K562 (cell line): Measurements from ENCODE around the gene SAMD8. TPM values are rescaled to one million over a fixed set of nuclear protein-coding genes. Genes with fewer than 3 reads are reported as not detected.
A peak's percentile ranks its signal among the peaks of the same experiment; 100 is the strongest.

ENCODE experiments used
- CHD4 ChIP-seq: fragments of 200-600 bp; sonication (generic); IDR thresholded peaks from 3 replicates; pipeline ENCODE4 v1.6.1; 2012; ENCODE audit warnings: low read depth, mild to moderate bottlenecking, mixed read lengths, low read length, inconsistent platforms; ENCODE audit not compliant: insufficient read depth, insufficient replicate concordance, poor library complexity, severe bottlenecking
- DIDO1 ChIP-seq: fragments of 450-650 bp; IDR thresholded peaks from 2 replicates; pipeline ENCODE4 v1.6.1; 2016; ENCODE audit warnings: low read depth, missing biosample characterization, missing genetic modification characterization
- ELF1 ChIP-seq: fragments of 200-800 bp; sonication (Bioruptor generic); IDR thresholded peaks from 2 replicates; pipeline ENCODE4 v1.6.1; 2016; ENCODE audit warnings: missing genetic modification characterization, missing compliant biosample characterization
- GTF3C2 ChIP-seq: IDR thresholded peaks from 3 replicates; pipeline ENCODE4 v1.6.1; 2011; ENCODE audit warnings: borderline replicate concordance, mild to moderate bottlenecking, moderate library complexity; ENCODE audit not compliant: insufficient read length; ENCODE audit errors: extremely low read depth
- HDAC1 ChIP-seq, 2 experiments: fragments of 450-650 bp; IDR thresholded peaks; 2 replicates each; pipeline ENCODE4 v1.6.1; 2016 to 2017; ENCODE audit warnings: inconsistent platforms in 1 of 2, mild to moderate bottlenecking in 1 of 2, moderate library complexity in 1 of 2
- MAFK ChIP-seq: IDR thresholded peaks from 2 replicates; pipeline ENCODE4 v1.6.1; 2011; ENCODE audit warnings: low read length, improper control_type of control experiment
- NFYB ChIP-seq: IDR thresholded peaks from 2 replicates; pipeline ENCODE4 v1.6.1; 2011; ENCODE audit warnings: mild to moderate bottlenecking, moderate library complexity; ENCODE audit not compliant: insufficient read length; ENCODE audit errors: extremely low read depth
- NR2C1 ChIP-seq, 2 experiments: fragments of 450-650 bp; IDR thresholded peaks; 2 replicates each; pipeline ENCODE4 v1.6.1; 2017; ENCODE audit warnings: mild to moderate bottlenecking in 2 of 2, antibody characterized with exemption in 1 of 2, inconsistent platforms in 1 of 2, missing compliant biosample characterization in 1 of 2, missing genetic modification characterization in 1 of 2
- PKNOX1 ChIP-seq: fragments of 450-650 bp; IDR thresholded peaks from 2 replicates; pipeline ENCODE4 v1.6.1; 2016
- STAG1 ChIP-seq: sonication (generic); formaldehyde crosslinking; IDR thresholded peaks from 2 replicates; pipeline ENCODE4 v1.5.0; 2020; ENCODE audit warnings: missing genetic modification reagents, borderline replicate concordance
- ZNF444 ChIP-seq: fragments of 250-450 bp; sonication (Bioruptor Pico); IDR thresholded peaks from 2 replicates; pipeline ENCODE4 v1.4.0; 2020; ENCODE audit warnings: mild to moderate bottlenecking, moderate library complexity
- ZNF79 ChIP-seq: fragments of 250-450 bp; sonication (Bioruptor Pico); IDR thresholded peaks from 2 replicates; pipeline ENCODE4 v1.4.0; 2020; ENCODE audit warnings: low read depth, mild to moderate bottlenecking, moderate library complexity
- polyA plus RNA-seq, 8 experiments: library from polyadenylated mRNA; depleted of rRNA in 4 of 8; stranded (reverse) in 5 of 8; unstranded in 3 of 8; fragments of >200 nt; fragmentation: Nextera tagmentation in 2 of 8; fragmentation: Illumina TruSeq in 1 of 8; extraction: Ambion mirVana in 2 of 8; extraction: Trizol in 1 of 8; gene quantifications; 2 replicates each; pipeline versions ENCODE4 v1.2.1 to v1.2.3, GENCODE V29; 2011 to 2014; ENCODE audit warnings: inconsistent platforms in 1 of 8, missing spikeins in 1 of 8
- total RNA-seq, 7 experiments: library from RNA; depleted of rRNA in 6 of 7; stranded (reverse); fragments of >200 nt in 6 of 7; fragmentation: Illumina TruSeq in 2 of 7; extraction: Trizol in 2 of 7; gene quantifications; 2 replicates each; pipeline versions ENCODE4 v1.2.1 to v1.2.3, GENCODE V29; 2011 to 2021; ENCODE audit warnings: low replicate concordance in 1 of 7
- TF ChIP-seq, protein P1 (sequence below): fragments of 450-650 bp; formaldehyde crosslinking; IDR thresholded peaks from 2 replicates; pipeline ENCODE4 v1.4.0; 2022; ENCODE audit warnings: missing genetic modification characterization
- TF ChIP-seq, protein P2 (sequence below): fragments of 250-450 bp; sonication (Bioruptor Pico); IDR thresholded peaks from 2 replicates; pipeline ENCODE4 v1.4.0; 2020; ENCODE audit warnings: mild to moderate bottlenecking, moderate library complexity
- TF ChIP-seq, protein P3 (sequence below): fragments of 250-450 bp; sonication (Bioruptor Pico); IDR thresholded peaks from 2 replicates; pipeline ENCODE4 v1.8.0; 2022; ENCODE audit warnings: moderate library complexity, mild to moderate bottlenecking, inconsistent platforms

Gene SAMD8
- total and polyA plus RNA-seq, 9 of the 15 experiments (the other 6 are each of a cell fraction or from before 2014, with no cell fraction given) = 2.7 to 16.1 (median 6.2) TPM

GRCh38 chr10:75191821-75192568 is 80.5 kb downstream of the SAMD8 start (continued):
- TF ChIP-seq STAG1 (CRISPR knock-in tag) (no peak), GTF3C2 (no peak), NFYB (no peak), CHD4 (no peak), NR2C1 (IDR thresholded peaks at IDR 0.05) (peak; percentile 68), NR2C1 (tag; IDR thresholded peaks at IDR 0.05) (peak; percentile 76), MAFK (peak; percentile 78), DIDO1 (tag) (no peak), HDAC1 (IDR thresholded peaks at IDR 0.05) (peak in 1 of 2 experiments; percentile 97; a peak in 2 of 4 replicates), ELF1 (no peak), ZNF79 (CRISPR knock-in tag) (no peak), PKNOX1 (peak; percentile 28; the same call in 1 of the 2 replicates), ZNF444 (CRISPR knock-in tag) (no peak)
- TF ChIP-seq, protein P1, sequence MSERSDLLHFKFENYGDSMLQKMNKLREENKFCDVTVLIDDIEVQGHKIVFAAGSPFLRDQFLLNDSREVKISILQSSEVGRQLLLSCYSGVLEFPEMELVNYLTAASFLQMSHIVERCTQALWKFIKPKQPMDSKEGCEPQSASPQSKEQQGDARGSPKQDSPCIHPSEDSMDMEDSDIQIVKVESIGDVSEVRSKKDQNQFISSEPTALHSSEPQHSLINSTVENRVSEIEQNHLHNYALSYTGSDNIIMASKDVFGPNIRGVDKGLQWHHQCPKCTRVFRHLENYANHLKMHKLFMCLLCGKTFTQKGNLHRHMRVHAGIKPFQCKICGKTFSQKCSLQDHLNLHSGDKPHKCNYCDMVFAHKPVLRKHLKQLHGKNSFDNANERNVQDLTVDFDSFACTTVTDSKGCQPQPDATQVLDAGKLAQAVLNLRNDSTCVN = no peak
- TF ChIP-seq, protein P2, sequence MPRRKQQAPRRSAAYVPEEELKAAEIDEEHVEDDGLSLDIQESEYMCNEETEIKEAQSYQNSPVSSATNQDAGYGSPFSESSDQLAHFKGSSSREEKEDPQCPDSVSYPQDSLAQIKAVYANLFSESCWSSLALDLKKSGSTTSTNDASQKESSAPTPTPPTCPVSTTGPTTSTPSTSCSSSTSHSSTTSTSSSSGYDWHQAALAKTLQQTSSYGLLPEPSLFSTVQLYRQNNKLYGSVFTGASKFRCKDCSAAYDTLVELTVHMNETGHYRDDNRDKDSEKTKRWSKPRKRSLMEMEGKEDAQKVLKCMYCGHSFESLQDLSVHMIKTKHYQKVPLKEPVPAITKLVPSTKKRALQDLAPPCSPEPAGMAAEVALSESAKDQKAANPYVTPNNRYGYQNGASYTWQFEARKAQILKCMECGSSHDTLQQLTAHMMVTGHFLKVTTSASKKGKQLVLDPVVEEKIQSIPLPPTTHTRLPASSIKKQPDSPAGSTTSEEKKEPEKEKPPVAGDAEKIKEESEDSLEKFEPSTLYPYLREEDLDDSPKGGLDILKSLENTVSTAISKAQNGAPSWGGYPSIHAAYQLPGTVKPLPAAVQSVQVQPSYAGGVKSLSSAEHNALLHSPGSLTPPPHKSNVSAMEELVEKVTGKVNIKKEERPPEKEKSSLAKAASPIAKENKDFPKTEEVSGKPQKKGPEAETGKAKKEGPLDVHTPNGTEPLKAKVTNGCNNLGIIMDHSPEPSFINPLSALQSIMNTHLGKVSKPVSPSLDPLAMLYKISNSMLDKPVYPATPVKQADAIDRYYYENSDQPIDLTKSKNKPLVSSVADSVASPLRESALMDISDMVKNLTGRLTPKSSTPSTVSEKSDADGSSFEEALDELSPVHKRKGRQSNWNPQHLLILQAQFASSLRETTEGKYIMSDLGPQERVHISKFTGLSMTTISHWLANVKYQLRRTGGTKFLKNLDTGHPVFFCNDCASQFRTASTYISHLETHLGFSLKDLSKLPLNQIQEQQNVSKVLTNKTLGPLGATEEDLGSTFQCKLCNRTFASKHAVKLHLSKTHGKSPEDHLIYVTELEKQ (CRISPR knock-in tag) = no peak
- TF ChIP-seq, protein P3, sequence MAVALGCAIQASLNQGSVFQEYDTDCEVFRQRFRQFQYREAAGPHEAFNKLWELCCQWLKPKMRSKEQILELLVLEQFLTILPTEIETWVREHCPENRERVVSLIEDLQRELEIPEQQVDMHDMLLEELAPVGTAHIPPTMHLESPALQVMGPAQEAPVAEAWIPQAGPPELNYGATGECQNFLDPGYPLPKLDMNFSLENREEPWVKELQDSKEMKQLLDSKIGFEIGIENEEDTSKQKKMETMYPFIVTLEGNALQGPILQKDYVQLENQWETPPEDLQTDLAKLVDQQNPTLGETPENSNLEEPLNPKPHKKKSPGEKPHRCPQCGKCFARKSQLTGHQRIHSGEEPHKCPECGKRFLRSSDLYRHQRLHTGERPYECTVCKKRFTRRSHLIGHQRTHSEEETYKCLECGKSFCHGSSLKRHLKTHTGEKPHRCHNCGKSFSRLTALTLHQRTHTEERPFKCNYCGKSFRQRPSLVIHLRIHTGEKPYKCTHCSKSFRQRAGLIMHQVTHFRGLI (CRISPR knock-in tag) = no peak
